ENCODE measurements around the gene FLRT2.

FLRT2 gene

GRCh38 chr14:85596562-85596961 is 66.6 kb downstream of the FLRT2 start:
- no peak for DNase-seq (ENCODE audit: low read depth, low spot score)

DNA sequence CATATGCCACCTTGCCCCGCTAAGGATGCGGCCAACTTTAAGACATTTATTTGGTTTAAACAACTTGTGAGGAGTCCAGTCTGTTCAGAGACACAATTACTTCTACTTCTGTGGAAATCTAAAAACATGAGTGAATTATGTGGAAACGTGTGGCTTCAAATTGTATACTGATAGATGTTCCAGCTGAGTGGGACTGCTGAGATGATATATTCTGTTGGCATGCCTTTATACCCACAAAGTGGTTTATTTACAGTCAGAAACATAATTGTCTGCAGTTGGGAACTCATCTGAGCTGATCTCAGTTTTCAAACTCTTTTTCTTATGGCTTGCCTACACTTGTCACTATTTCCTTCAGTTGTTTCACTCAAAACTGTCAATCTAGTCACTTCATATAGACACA is 67.8 kb downstream of the FLRT2 start:
- DNase-seq (ENCODE audit: low read depth, low spot score) = no peak

- no peak for DNase-seq (ENCODE audit: low read depth, low spot score)
Measured at GRCh38 chr14:85599939-85600338, 70.0 kb downstream of the FLRT2 start.

DNA sequence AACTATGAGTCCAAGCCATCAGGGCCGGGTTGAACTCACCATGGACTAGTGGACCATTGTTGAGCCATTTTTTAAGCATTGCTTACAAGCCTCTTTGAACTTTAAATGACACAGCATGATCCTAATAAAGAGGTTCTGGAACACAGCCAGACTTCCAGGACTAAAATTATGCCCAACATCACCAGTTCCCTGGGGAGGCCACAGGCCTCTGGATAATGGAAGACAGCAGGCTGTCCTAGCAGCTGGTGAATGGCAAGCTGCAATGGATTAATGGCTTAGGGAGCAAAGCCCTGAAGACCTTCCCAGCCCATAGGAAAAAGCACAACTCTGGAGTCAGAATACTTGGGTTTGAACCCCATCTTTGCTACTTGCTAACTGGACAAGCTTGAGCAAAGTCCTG is 71.3 kb downstream of the FLRT2 start:
- no peak for DNase-seq (ENCODE audit: low read depth, low spot score)

- no peak for DNase-seq (ENCODE audit: low read depth, low spot score)
Measured at GRCh38 chr14:85601690-85602089, 71.7 kb downstream of the FLRT2 start.

- no peak for DNase-seq (ENCODE audit: low read depth, low spot score)
Measured at GRCh38 chr14:85602345-85602744, 72.4 kb downstream of the FLRT2 start.

DNA sequence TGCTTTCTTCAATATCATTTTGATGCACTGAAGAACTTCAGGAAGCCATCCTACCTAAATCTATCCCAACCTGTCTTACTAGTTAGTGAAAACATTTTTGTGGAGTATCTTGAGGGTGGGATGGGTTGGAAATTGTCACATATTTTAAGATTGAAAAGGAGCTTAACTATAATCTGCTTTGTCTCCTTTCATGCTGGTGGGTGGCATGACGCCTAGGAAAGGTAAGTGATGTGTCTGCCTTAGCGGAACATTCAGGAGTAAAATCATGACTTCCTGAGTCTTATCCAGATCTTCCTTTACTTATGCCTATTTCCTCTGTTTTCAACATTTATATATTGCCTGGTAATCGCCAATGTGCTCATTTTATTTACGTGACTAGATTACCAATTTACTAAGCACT is 74.1 kb downstream of the FLRT2 start:
- no peak for DNase-seq (ENCODE audit: low read depth, low spot score)

DNA sequence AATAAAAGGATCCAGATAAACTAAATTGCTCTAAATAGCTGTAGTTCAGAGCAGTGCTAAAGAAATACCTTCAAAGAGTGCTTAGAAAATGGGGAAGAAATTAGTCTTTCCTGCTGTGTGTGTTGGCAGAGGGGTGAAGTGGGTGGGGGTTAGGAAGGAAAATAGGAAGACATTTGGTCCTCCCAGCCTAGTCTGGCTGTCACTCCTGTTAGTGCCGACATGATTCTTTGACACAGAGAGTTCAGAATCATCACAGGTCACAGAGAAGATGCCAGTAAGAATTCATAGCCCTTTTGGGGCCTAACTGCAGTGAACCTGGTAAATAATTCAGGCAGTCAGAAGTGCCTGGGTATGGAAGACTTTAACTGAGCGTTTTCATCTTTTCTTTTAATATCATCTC is 74.8 kb downstream of the FLRT2 start:
- DNase-seq (ENCODE audit: low read depth, low spot score) = no peak

- no peak for DNase-seq (ENCODE audit: low read depth, low spot score)
Measured at GRCh38 chr14:85607651-85608081, 77.7 kb downstream of the FLRT2 start.

DNA sequence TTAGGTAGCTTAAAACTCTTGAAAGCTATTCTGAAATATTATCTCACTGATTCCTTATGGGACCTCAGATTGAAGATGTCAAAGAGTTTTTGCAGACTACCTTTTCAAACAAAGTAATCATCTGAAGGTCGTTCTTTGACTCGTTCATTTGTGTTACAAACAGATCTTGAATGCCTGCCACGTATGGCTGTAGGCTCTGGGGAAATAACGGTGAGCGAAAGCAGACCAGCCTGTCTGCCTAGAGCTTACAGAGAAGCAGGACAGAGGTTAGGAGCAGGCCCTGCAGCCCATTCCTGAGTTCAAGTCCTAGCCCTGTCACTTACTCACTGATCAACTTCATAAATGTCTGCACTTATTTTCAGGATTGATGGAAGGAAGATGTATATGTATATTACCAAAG is 83.6 kb downstream of the FLRT2 start:
- DNase-seq (ENCODE audit: low read depth, low spot score) = no peak

- DNase-seq (ENCODE audit: low read depth, low spot score) = no peak
Measured at GRCh38 chr14:85616386-85616885, 86.5 kb downstream of the FLRT2 start.

- no peak for DNase-seq (ENCODE audit: low read depth, low spot score)
Measured at GRCh38 chr14:85616886-85617285, 86.9 kb downstream of the FLRT2 start.

DNA sequence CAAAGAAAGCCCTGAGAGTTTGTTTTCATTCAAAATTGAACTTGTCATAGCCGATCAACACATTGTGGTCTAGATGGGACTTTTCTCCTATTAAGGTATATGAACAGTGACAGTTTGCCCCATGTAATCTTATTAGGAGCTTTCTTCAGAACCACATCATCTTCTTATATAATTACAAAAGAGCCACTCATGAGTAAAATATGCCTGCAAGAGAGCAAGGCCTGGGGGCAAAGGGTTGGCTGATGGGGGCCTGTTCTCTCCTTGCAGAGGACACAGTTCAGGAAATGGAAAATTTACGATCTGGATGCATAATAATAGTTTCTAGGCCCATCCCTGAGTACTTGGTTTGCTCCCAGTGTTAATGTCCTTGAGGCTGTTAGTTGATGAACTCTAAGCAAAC is 87.8 kb downstream of the FLRT2 start:
- no peak for DNase-seq (ENCODE audit: low read depth, low spot score)

DNA sequence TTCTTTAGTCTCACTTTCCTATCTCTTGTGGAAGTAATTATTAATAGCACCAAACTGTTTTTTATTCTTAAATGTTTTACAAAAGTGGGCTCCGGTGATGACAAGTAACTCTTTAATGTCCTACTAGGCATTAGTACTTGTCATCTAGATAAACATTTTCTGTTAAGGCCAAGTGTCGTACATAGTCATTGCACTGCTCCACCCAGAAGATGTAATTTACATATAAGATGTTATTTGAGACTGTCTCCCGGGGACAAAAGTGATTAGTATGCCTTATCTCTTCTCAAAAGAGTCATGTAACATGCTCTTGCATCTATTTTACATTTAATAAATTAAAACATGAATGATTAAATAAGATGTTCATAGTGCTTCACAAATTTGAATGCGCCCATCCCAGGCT is 88.4 kb downstream of the FLRT2 start:
- DNase-seq (ENCODE audit: low read depth, low spot score) = no peak

- no peak for DNase-seq (ENCODE audit: low read depth, low spot score)
Measured at GRCh38 chr14:85618978-85619377, 89.0 kb downstream of the FLRT2 start.

GRCh38 chr14:85619851-85620250 is 89.9 kb downstream of the FLRT2 start:
- DNase-seq (ENCODE audit: low read depth, low spot score) = no peak

DNA sequence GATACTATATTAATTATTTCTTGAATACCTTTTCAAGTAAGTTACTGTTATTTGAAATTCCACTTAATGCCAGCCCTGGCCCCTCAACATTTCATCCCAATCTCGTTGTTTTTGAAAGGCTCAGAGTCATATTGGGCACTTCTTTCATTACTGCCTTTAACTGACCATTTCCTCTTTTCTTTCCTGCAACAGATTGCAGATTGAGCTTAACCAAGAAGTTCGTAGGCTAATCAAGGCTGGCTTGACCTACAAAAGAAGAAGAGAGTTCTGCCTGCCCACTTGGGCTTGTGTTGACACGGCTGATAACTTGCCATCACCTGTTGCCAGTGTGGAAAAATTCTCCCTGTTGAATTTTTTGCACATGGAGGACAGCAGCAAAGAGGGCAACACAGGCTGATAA is 91.0 kb downstream of the FLRT2 start:
- DNase-seq (ENCODE audit: low read depth, low spot score) = no peak

DNA sequence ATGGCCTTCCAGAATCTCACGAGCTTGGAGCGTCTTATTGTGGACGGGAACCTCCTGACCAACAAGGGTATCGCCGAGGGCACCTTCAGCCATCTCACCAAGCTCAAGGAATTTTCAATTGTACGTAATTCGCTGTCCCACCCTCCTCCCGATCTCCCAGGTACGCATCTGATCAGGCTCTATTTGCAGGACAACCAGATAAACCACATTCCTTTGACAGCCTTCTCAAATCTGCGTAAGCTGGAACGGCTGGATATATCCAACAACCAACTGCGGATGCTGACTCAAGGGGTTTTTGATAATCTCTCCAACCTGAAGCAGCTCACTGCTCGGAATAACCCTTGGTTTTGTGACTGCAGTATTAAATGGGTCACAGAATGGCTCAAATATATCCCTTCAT is 92.2 kb downstream of the FLRT2 start:
- DNase-seq (ENCODE audit: low read depth, low spot score) = no peak

DNA sequence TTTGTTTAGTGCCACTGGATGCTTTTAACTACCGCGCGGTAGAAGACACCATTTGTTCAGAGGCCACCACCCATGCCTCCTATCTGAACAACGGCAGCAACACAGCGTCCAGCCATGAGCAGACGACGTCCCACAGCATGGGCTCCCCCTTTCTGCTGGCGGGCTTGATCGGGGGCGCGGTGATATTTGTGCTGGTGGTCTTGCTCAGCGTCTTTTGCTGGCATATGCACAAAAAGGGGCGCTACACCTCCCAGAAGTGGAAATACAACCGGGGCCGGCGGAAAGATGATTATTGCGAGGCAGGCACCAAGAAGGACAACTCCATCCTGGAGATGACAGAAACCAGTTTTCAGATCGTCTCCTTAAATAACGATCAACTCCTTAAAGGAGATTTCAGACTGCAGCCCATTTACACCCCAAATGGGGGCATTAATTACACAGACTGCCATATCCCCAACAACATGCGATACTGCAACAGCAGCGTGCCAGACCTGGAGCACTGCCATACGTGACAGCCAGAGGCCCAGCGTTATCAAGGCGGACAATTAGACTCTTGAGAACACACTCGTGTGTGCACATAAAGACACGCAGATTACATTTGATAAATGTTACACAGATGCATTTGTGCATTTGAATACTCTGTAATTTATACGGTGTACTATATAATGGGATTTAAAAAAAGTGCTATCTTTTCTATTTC is 93.2 kb downstream of the FLRT2 start:
- DNase-seq (ENCODE audit: low read depth, low spot score) = no peak

DNA sequence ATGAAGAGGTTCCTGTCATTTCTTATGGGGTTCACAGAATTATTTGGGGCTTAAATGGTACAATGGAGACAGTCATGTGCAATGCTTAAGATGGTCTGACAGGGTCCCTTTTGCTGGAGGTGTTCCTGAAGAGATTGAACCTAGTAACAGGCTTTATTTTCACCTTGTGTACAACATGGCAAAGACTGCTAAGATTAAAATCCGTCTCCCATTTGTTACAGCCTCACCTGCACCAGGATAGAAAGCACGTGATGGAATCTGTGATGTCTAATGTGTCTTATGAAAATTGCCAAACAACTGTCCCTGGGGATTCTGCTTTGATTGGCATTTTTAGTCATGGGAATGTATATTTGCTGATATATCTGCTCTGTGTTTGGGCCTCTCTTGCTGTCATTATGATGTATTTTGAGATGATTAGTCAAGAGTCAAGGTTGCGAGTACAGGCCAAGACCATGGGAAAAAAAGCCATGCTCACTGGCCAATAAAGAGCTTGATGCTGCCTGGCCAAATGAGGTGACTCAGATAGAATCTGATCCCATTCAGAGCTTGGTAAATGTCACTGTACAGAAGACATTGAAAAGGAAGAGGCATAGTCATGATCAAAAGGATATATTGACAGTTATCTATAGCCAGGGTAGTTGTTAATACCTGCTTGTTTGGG is 96.1 kb downstream of the FLRT2 start:
- no peak for DNase-seq (ENCODE audit: low read depth, low spot score)

DNA sequence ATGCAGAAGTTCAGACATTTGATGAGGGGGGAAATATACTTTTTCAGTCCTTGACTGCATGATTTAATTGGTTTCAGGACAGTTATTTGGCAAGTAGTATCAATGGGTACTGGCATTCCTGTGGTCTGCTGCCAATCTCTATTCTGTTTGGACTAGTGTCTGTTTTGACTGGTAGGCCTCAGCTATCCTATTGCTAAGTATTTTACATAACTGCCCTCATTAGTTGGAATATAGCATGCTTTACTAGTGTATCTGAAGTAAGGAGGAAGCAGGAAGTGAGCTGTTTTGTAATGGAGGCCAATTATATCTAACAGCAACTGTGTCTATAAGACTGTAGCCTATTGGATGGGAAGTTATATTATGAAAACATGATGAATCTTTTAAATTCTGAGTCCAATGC is 104.3 kb downstream of the FLRT2 start:
- DNase-seq (ENCODE audit: low read depth, low spot score) = no peak

DNA sequence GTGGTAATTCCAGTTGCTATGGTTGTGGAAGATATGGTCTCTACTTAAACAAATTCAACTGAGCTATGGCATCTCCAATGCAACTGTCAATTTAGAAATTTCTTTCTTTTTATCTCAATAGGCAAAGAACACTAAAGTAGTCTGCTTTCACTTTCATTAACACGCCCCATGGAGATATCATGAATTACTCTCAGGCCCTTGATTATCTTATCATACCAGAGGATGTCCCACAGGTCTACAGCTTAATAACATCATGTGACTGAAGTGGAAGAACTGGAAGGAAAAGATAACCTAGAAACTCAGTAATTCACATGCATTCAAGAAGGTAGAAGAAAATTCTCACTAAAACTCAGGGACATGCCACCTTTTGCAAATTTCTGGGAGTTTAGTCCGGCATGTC is 114.3 kb downstream of the FLRT2 start:
- no peak for DNase-seq (ENCODE audit: low read depth, low spot score)

- no peak for DNase-seq (ENCODE audit: low read depth, low spot score)
Measured at GRCh38 chr14:85653029-85653428, 123.1 kb downstream of the FLRT2 start.

Measured in smooth muscle cell of the brain vasculature (primary cell).